H1 (cell line): ENCODE data around the gene SARS2. TPM values are rescaled to one million over a fixed set of nuclear protein-coding genes. Genes with fewer than 3 reads are reported as not detected.
A peak's percentile ranks its signal among the peaks of the same experiment; 100 is the strongest.

ENCODE experiments used
- BACH1 ChIP-seq: IDR thresholded peaks from 2 replicates; pipeline ENCODE4 v1.6.1; 2012; ENCODE audit warnings: low read length, improper control_type of control experiment
- BRCA1 ChIP-seq: IDR thresholded peaks from 2 replicates; pipeline ENCODE4 v1.6.1; 2012; ENCODE audit warnings: low read depth, low read length, improper control_type of control experiment
- EP300 ChIP-seq, 2 experiments: IDR thresholded peaks; 1 replicate in 1 of 2; 2 replicates in 1 of 2; pipeline ENCODE4 v1.6.1; 2011 to 2012; ENCODE audit warnings: low read depth in 2 of 2, low read length in 2 of 2, mild to moderate bottlenecking in 2 of 2, borderline replicate concordance in 1 of 2, inconsistent platforms in 1 of 2, moderate library complexity in 1 of 2
- EZH2 ChIP-seq: fragments of 200-600 bp; sonication (generic); IDR thresholded peaks from 2 replicates; pipeline ENCODE4 v1.7.1; 2012; ENCODE audit warnings: low read depth, mild to moderate bottlenecking, moderate library complexity, low read length, inconsistent platforms; ENCODE audit not compliant: severe bottlenecking
- POLR2A ChIP-seq, 2 experiments: IDR thresholded peaks; 1 replicate in 1 of 2; 2 replicates in 1 of 2; pipeline ENCODE4 v1.6.1; 2011; ENCODE audit warnings: low read depth in 2 of 2, low read length in 2 of 2, mild to moderate bottlenecking in 2 of 2; ENCODE audit errors: control extremely low read depth in 1 of 2
- RBBP5 ChIP-seq: IDR thresholded peaks from 2 replicates; pipeline ENCODE4 v1.7.1; 2012; ENCODE audit warnings: low read depth, mild to moderate bottlenecking, inconsistent platforms, low read length, moderate library complexity, borderline replicate concordance
- SP4 ChIP-seq: IDR thresholded peaks from 2 replicates; pipeline ENCODE4 v1.6.1; 2012; ENCODE audit warnings: low read length, inconsistent platforms
- TBP ChIP-seq: IDR thresholded peaks from 2 replicates; pipeline ENCODE4 v1.6.1; 2011; ENCODE audit warnings: low read depth, low read length, improper control_type of control experiment
- TCF12 ChIP-seq: IDR thresholded peaks from 2 replicates; pipeline ENCODE4 v1.6.1; 2011; ENCODE audit warnings: low read depth, mild to moderate bottlenecking, low read length
- polyA plus RNA-seq, 7 experiments: library from polyadenylated mRNA; depleted of rRNA in 3 of 7; stranded (reverse) in 5 of 7; unstranded in 2 of 7; fragments of >200 nt in 5 of 7; fragments of 200-250 nt in 2 of 7; gene quantifications; 1 replicate in 5 of 7; 2 replicates in 1 of 7; 4 replicates in 1 of 7; pipeline versions ENCODE4 v1.2.1 to v1.2.3, GENCODE V29; 2011 to 2013; ENCODE audit warnings: missing spikeins in 2 of 7, mixed read lengths in 2 of 7
- total RNA-seq: library from RNA; stranded (reverse); fragmentation: NEBNext Ultra II Directional; extraction: Animal tissue kit (Norgen Biotek cat#: 25700); gene quantifications from 2 replicates; pipeline ENCODE4 v1.2.1, GENCODE V29; 2021
- TF ChIP-seq, protein P1 (sequence below): IDR thresholded peaks from 2 replicates; pipeline ENCODE4 v1.6.1; 2011; ENCODE audit warnings: low read length, improper control_type of control experiment

SARS2 gene
- total and polyA plus RNA-seq, 2 of the 8 experiments (the other 6 are each of a cell fraction or from before 2014, with no cell fraction given): 68.0 to 102 TPM

DNA sequence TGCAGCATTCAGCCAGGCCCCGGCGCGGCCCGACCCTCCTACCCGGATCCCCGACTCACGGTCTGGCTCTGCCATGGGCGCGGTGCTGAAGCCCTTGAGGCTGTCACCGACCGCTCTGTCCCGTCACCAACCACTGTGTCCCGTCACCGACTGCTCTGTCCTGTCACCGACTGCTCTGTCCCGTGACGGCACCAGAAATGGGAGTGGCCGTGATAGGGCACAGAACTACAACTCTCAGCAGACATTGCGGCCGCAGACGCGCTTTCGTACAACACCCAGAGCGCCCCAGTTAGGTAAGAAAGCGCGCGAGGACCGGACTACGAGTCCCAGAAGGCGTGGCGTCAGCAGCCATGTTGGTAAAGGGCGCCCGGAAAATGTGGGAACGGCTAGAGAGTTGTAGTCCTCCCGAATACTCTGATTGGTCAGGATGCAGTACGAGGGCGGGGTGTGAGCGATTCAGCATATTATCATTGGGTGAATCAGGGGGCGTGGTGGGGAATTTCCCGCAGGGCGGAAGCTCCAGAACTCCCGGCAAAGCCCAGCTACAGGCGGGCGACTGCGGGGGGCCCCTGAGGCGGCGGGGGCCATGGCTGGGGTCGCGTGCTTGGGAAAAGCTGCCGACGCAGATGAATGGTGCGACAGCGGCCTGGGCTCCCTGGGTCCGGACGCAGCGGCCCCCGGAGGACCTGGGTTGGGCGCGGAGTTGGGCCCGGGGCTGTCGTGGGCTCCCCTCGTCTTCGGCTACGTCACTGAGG lies 30.9 kb downstream of the SARS2 start, which contains the start of the genes NFKBIB and SIRT2 (continued):
- TF ChIP-seq RBBP5: peak; percentile 69; the same call in 1 of the 2 replicates
- peak in 1 of 2 experiments; percentile 81; a peak in 2 of 3 replicates for TF ChIP-seq POLR2A (IDR thresholded peaks at IDR 0.05; ENCODE audit: control extremely low read depth in 1 of 2, low read depth in 2 of 2, low read length in 2 of 2)
- no peak for TF ChIP-seq TCF12
- TF ChIP-seq EZH2: no peak
- TF ChIP-seq TBP: no peak
- TF ChIP-seq, protein P1, sequence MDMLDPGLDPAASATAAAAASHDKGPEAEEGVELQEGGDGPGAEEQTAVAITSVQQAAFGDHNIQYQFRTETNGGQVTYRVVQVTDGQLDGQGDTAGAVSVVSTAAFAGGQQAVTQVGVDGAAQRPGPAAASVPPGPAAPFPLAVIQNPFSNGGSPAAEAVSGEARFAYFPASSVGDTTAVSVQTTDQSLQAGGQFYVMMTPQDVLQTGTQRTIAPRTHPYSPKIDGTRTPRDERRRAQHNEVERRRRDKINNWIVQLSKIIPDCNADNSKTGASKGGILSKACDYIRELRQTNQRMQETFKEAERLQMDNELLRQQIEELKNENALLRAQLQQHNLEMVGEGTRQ: peak; percentile 52
- TF ChIP-seq BACH1: 0 out of 2 replicates have a peak, but pooled peaks have one; percentile 18
- TF ChIP-seq SP4: peak; percentile 43; the same call in 1 of the 2 replicates
- no peak for TF ChIP-seq BRCA1
- TF ChIP-seq EP300 (IDR thresholded peaks at IDR 0.05; ENCODE audit: borderline replicate concordance in 1 of 2, low read depth in 2 of 2, low read length in 2 of 2): no peak; a peak in 1 of 3 replicates
